Activated CD8-positive, alpha-beta T cell treated with anti-CD3 and anti-CD28 coated beads for 36 hours (primary cell): ENCODE results near the gene FBXO40. TPM values are rescaled to one million over a fixed set of nuclear protein-coding genes. Genes with fewer than 3 reads are reported as not detected.
A peak's percentile ranks its signal among the peaks of the same experiment; 100 is the strongest.

Experiments used
- ATAC-seq: fragments of 200-7000 bp; cut with Tn5 transposase; one replicate; pipeline ENCODE4 v1.10.0; 2021; ENCODE audit warnings: mild to moderate bottlenecking, moderate library complexity
- CTCF ChIA-PET: fragments of 350-600 bp; sonication (Branson Sonifier 250); formaldehyde crosslinking; loops from one replicate; lab custom pipeline; 2021; ENCODE audit warnings: antibody characterized with exemption; lab: Charles Lee
- POLR2A ChIA-PET: fragments of 350-600 bp; sonication (Branson Sonifier 250); formaldehyde crosslinking; loops from one replicate; lab custom pipeline; 2021; ENCODE audit warnings: antibody characterized with exemption; lab: Charles Lee
- DNase-seq: peaks from one replicate; pipeline ENCODE4 v3.0.0-alpha.2; 2020
- H3K27ac Mint-ChIP-seq: one replicate; pipeline ENCODE4 v1.8.0; 2021; ENCODE audit warnings: mild to moderate bottlenecking, mixed read lengths
- H3K27me3 Mint-ChIP-seq: one replicate; pipeline ENCODE4 v1.8.0; 2021; ENCODE audit warnings: mixed read lengths
- H3K36me3 Mint-ChIP-seq: one replicate; pipeline ENCODE4 v1.8.0; 2021; ENCODE audit warnings: low read depth, mixed read lengths
- H3K4me1 Mint-ChIP-seq: one replicate; pipeline ENCODE4 v1.8.0; 2021; ENCODE audit warnings: low read depth, mixed read lengths
- H3K4me3 Mint-ChIP-seq: one replicate; pipeline ENCODE4 v1.8.0; 2021; ENCODE audit warnings: mild to moderate bottlenecking, moderate library complexity, mixed read lengths
- H3K9me3 Mint-ChIP-seq: one replicate; pipeline ENCODE4 v1.8.0; 2021; ENCODE audit warnings: mixed read lengths
- CTCF ChIP-seq: fragments of 200-600 bp; IDR thresholded peaks from one replicate; pipeline ENCODE4 v1.8.0; 2022; ENCODE audit warnings: antibody characterized with exemption, mild to moderate bottlenecking
- intact Hi-C: fragments of 100-400 bp; cut with micrococcal nuclease; formaldehyde crosslinking; loops from one replicate; pipeline ENCODE4 v1.10.0; 2022
- total RNA-seq, 2 experiments: library from RNA; stranded (reverse); gene quantifications; one replicate each; pipeline ENCODE4 v1.2.3, GENCODE V29; 2021

Gene FBXO40
- total RNA-seq, 2 experiments from 2014 or later = not detected

DNA sequence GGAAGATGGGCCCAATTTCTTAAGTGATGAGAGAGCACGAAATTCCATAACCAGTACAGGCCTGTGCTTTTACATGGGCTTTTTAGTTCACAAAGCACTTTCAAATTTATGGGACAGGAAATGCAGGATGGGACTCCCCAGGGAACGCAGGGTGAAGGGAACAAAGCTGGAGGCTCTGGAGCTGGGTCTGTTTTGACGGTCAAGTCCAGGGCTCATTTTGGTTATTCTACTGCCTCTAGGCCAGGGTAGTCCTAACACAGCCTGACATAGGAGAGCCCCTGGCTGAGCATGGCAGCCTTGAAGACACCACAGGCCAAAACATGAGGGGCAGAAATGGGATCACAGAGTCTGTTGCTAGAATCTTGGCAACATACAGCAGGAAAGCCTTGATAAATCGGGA is 34.0 kb downstream of the FBXO40 start:
- DNase-seq = no peak
- intact Hi-C loops = no loop called here
- POLR2A ChIA-PET = no interaction called here
- CTCF ChIA-PET = no interaction called here
- Mint-ChIP-seq H3K9me3 (no peaks in the 10 kb centered on the region), H3K27me3 (no peaks in the 10 kb centered on the region), H3K4me3 (no peak overlapping the region), H3K36me3 (peaks cover 29% of the 10 kb centered on the region), H3K27ac (no peak overlapping the region), H3K4me1 (no peaks in the 10 kb centered on the region)
- TF ChIP-seq CTCF = no peak
- ATAC-seq = no peak

GRCh38 chr3:121627622-121628021 is 34.4 kb downstream of the FBXO40 start:
- CTCF ChIA-PET = no interaction called here
- Mint-ChIP-seq H3K27ac (no peak overlapping the region), H3K27me3 (no peaks in the 10 kb centered on the region), H3K4me3 (no peak overlapping the region), H3K36me3 (peaks cover 33% of the 10 kb centered on the region), H3K9me3 (no peaks in the 10 kb centered on the region), H3K4me1 (no peaks in the 10 kb centered on the region)
- DNase-seq = no peak
- ATAC-seq = no peak
- TF ChIP-seq CTCF = no peak
- POLR2A ChIA-PET = no interaction called here
- intact Hi-C loops = no loop called here

DNA sequence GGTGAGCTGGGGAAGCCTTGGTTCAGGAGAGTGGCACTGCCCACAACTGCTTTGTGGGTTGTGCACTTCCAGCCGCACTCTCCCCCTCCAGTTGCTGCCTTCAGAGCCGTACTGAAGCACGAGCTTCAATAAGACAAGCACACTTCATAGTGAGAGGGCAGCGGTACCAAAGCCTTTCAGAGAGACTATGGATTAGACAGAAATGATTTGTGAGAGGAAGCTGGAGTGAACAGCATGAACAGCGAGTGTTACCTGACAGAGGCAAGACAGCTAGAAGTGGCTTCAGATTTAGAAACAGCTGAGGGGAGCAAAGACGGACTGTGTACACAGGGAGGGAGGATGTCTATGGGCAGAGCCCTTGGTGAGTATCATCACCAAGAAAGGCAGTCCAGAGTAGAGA is 36.4 kb downstream of the FBXO40 start:
- intact Hi-C loops = no loop called here
- CTCF ChIA-PET = no interaction called here
- no peak for ATAC-seq
- H3K36me3 Mint-ChIP-seq = peaks cover 41% of the 10 kb centered on the region
- no peak overlapping the region for H3K4me3 Mint-ChIP-seq
- no peaks in the 10 kb centered on the region for H3K4me1 Mint-ChIP-seq
- TF ChIP-seq CTCF = no peak
- POLR2A ChIA-PET = interaction anchor here (0.7 kb wide), 1 partner anchor 9 kb away, joined by 3 read pairs; no protein-coding TSS in a partner anchor
- DNase-seq = no peak
- H3K27ac Mint-ChIP-seq = no peak overlapping the region
- H3K27me3 Mint-ChIP-seq = no peaks in the 10 kb centered on the region
- H3K9me3 Mint-ChIP-seq = no peaks in the 10 kb centered on the region

DNA sequence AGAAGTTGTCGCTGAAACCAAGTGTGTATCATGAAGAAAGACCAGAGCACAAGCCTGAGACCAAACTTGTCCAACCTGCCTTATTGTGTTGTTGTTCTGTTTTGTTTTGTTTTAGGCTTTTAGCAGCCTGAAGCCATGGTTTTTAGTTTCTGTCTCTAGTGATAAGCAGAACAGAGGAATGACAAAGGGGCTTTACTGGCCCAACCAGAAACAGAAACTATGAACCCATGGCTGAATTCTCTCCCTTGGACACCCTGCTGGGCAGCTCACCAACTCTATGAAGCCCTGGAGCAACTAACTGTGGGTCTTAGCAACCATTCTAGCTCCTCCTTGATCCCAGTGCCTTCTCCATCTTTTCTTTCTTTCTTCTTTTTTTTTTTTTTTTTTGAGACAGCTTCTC is 37.2 kb downstream of the FBXO40 start:
- Mint-ChIP-seq H3K27me3 (no peaks in the 10 kb centered on the region), H3K9me3 (no peaks in the 10 kb centered on the region), H3K27ac (peak overlapping the region; percentile 6), H3K4me3 (no peak overlapping the region), H3K36me3 (peaks cover 45% of the 10 kb centered on the region), H3K4me1 (no peaks in the 10 kb centered on the region)
- intact Hi-C loops = no loop called here
- no peak for ATAC-seq
- TF ChIP-seq CTCF = no peak
- ChIA-PET CTCF (no interaction called here), POLR2A (no interaction called here)
- DNase-seq = no peak

DNA sequence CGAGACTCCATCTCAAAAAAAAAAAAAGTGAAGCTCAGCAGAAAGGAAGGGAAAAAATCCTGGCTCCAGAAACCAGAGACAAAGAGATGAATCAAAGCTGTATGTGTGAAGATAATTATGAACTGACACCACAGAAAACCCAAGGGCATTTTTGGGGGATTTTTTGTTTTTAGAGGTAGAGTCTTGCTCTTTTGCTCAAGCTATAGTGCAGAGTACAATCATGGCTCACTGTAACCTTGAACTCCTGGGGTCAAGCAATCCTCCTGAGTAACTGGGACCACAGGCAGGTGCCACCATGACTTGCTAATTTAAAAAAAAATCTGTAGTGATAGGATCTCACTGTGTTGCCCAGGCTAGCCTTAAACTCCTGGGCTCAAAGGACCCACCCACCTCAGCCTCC is 44.7 kb downstream of the FBXO40 start:
- H3K9me3 Mint-ChIP-seq = no peaks in the 10 kb centered on the region
- H3K36me3 Mint-ChIP-seq = peaks cover 70% of the 10 kb centered on the region
- peak overlapping the region; percentile 46 for H3K27ac Mint-ChIP-seq
- DNase-seq = no peak
- ChIA-PET CTCF (interaction anchor here (1.5 kb wide), 1 partner anchor 28 kb away, joined by 3 read pairs; no protein-coding TSS in a partner anchor), POLR2A (interaction anchor here (0.6 to 1.4 kb wide), 3 partner anchors 9 to 650 kb away, joined by 3 to 4 read pairs (median 3); no protein-coding TSS in a partner anchor)
- H3K4me1 Mint-ChIP-seq = peaks cover 23% of the 10 kb centered on the region
- TF ChIP-seq CTCF = no peak
- H3K27me3 Mint-ChIP-seq = no peaks in the 10 kb centered on the region
- peak; percentile 30 for ATAC-seq
- H3K4me3 Mint-ChIP-seq = no peak overlapping the region
- intact Hi-C loops = no loop called here
